Mesenchymal stem cell (in vitro differentiated cells and primary cell): ENCODE measurements around the gene CHST12.

Experiments
- DNase-seq: peaks from one replicate; pipeline ENCODE4 v3.0.0-alpha.2; 2013
- H2AFZ ChIP-seq: one replicate; pipeline ENCODE4 v1.6.1; 2013; ENCODE audit warnings: low read depth, mild to moderate bottlenecking, control low read depth, inconsistent platforms, low read length, moderate library complexity
- H2AK5ac ChIP-seq: 2 replicates; pipeline ENCODE4 v1.6.1; 2013; ENCODE audit warnings: low read length, moderate library complexity, mild to moderate bottlenecking, inconsistent platforms; ENCODE audit not compliant: severe bottlenecking
- H2BK120ac ChIP-seq: one replicate; pipeline ENCODE4 v1.6.1; 2013; ENCODE audit warnings: low read depth, mild to moderate bottlenecking, inconsistent platforms, low read length, moderate library complexity
- H2BK12ac ChIP-seq, 2 experiments: one replicate each; pipeline ENCODE4 v1.6.1; 2013; ENCODE audit warnings: inconsistent platforms in 2 of 2, low read length in 2 of 2, mild to moderate bottlenecking in 2 of 2, moderate library complexity in 2 of 2, control low read depth in 1 of 2
- H2BK15ac ChIP-seq: one replicate; pipeline ENCODE4 v1.6.1; 2013; ENCODE audit warnings: mild to moderate bottlenecking, low read depth, inconsistent platforms; ENCODE audit not compliant: poor library complexity, severe bottlenecking
- H2BK5ac ChIP-seq: 2 replicates; pipeline ENCODE4 v1.6.1; 2013; ENCODE audit warnings: low read depth, mild to moderate bottlenecking, low read length, control low read depth, inconsistent platforms; ENCODE audit not compliant: poor library complexity, severe bottlenecking
- H3K14ac ChIP-seq, 2 experiments: one replicate each; pipeline ENCODE4 v1.6.1; 2013; ENCODE audit warnings: inconsistent platforms in 2 of 2, low read length in 2 of 2, control low read depth in 1 of 2, mild to moderate bottlenecking in 1 of 2, moderate library complexity in 1 of 2
- H3K18ac ChIP-seq, 2 experiments: one replicate each; pipeline ENCODE4 v1.6.1; 2013; ENCODE audit warnings: inconsistent platforms in 2 of 2, low read length in 2 of 2, control low read depth in 1 of 2, low read depth in 1 of 2, mild to moderate bottlenecking in 1 of 2
- H3K23ac ChIP-seq, 2 experiments: one replicate each; pipeline ENCODE4 v1.6.1; 2013; ENCODE audit warnings: inconsistent platforms in 2 of 2, low read length in 2 of 2, mild to moderate bottlenecking in 2 of 2, moderate library complexity in 2 of 2, control low read depth in 1 of 2
- H3K27ac ChIP-seq: 2 replicates; pipeline ENCODE4 v1.5.1; 2013; ENCODE audit warnings: mild to moderate bottlenecking, moderate library complexity, low read length, control low read depth, inconsistent platforms; ENCODE audit not compliant: poor library complexity, severe bottlenecking
- H3K27me3 ChIP-seq, 2 experiments: 2 replicates each; pipeline versions ENCODE4 v1.6.1 to v1.7.0; 2013; ENCODE audit warnings: low read length in 2 of 2, mild to moderate bottlenecking in 2 of 2, moderate library complexity in 2 of 2, control low read depth in 1 of 2, inconsistent platforms in 1 of 2; ENCODE audit not compliant: control insufficient read depth in 1 of 2, insufficient read depth in 1 of 2
- H3K36me3 ChIP-seq, 2 experiments: 2 replicates each; pipeline versions ENCODE4 v1.6.1 to v1.7.0; 2013; ENCODE audit warnings: low read length in 2 of 2, control low read depth in 1 of 2, inconsistent platforms in 1 of 2, low read depth in 1 of 2, mild to moderate bottlenecking in 1 of 2; ENCODE audit not compliant: insufficient read depth in 2 of 2, control insufficient read depth in 1 of 2
- H3K4ac ChIP-seq, 2 experiments: one replicate each; pipeline ENCODE4 v1.6.1; 2013; ENCODE audit warnings: inconsistent platforms in 2 of 2, low read length in 2 of 2, mild to moderate bottlenecking in 2 of 2, moderate library complexity in 2 of 2, control low read depth in 1 of 2, low read depth in 1 of 2
- H3K4me1 ChIP-seq: 2 replicates; pipeline ENCODE4 v1.6.1; 2013; ENCODE audit warnings: low read depth, low read length, control low read depth; ENCODE audit not compliant: control insufficient read depth, insufficient read depth
- H3K4me2 ChIP-seq: 2 replicates; pipeline ENCODE4 v1.6.1; 2013; ENCODE audit warnings: low read length, mild to moderate bottlenecking, inconsistent platforms; ENCODE audit not compliant: poor library complexity, severe bottlenecking
- H3K4me3 ChIP-seq, 2 experiments: 2 replicates each; pipeline versions ENCODE4 v1.5.1 to v1.7.0; 2013; ENCODE audit warnings: low read length in 2 of 2, mild to moderate bottlenecking in 2 of 2, control low read depth in 1 of 2, low read depth in 1 of 2; ENCODE audit not compliant: insufficient read depth in 1 of 2
- H3K79me1 ChIP-seq: replicated peaks from 2 replicates; pipeline ENCODE4 v1.6.1; 2013; ENCODE audit warnings: mild to moderate bottlenecking, control low read depth, low read length, inconsistent platforms; ENCODE audit not compliant: poor library complexity, severe bottlenecking
- H3K9ac ChIP-seq: 2 replicates; pipeline ENCODE4 v1.7.0; 2013; ENCODE audit warnings: mild to moderate bottlenecking, low read length, moderate library complexity
- H3K9me3 ChIP-seq: 2 replicates; pipeline ENCODE4 v1.7.0; 2013; ENCODE audit warnings: mild to moderate bottlenecking, low read length; ENCODE audit not compliant: control insufficient read depth
- H4K8ac ChIP-seq: one replicate; pipeline ENCODE4 v1.6.1; 2013; ENCODE audit warnings: inconsistent platforms, mild to moderate bottlenecking, low read length, moderate library complexity
- H4K91ac ChIP-seq: one replicate; pipeline ENCODE4 v1.6.1; 2013; ENCODE audit warnings: mild to moderate bottlenecking, low read length, inconsistent platforms
- WGBS: methylation state at CpG from one replicate; pipeline ENCODE4 v1.1.7; 2013; ENCODE audit warnings: mixed read lengths; 5-methylcytosine and 5-hydroxymethylcytosine counted together

Gene CHST12

DNA sequence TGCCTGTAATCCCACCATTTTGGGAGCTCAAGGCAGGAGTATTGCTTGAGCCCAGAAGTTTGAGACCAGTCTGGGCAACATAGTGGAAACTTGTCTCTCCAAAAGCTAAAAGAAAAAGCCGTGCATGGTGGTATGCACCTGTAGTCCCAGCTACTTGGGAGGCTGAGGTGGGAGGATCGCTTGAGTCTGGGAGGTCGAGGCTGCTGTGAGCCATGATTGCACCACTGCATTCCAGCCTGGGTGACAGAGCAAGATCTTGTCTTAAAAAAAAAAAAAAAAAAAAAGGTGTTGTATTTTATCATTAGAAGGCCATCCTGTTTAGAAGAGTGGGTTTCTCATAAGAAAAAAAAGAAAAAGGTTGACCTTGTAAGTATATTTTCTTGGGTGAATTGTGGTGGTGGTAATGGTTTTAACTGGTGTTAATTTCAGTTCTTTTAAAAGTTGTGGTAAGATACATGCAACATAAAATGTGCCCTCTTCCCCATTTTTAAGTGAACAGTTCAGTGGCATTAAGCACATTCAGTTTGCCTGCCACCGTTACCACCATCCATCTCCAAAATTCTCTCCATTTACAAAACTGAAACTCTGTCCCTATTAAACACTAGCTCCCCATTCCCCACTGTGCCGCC is 38.1 kb downstream of the CHST12 start:
- H3K23ac ChIP-seq: no peak overlapping the region
- peaks cover 9 to 26% of the 10 kb centered on the region in 2 experiments for H3K36me3 ChIP-seq
- H3K79me1 ChIP-seq: peaks cover 10% of the 10 kb centered on the region
- no peak overlapping the region for H2AK5ac ChIP-seq
- H2BK12ac ChIP-seq: no peak overlapping the region
- no peak overlapping the region for H3K9ac ChIP-seq
- no peak overlapping the region for H3K27ac ChIP-seq
- WGBS: 92% methylated on average over 4 of the region's 5 CpGs
- H3K18ac ChIP-seq: no peak overlapping the region
- H3K4ac ChIP-seq: no peak overlapping the region
- no peaks in the 10 kb centered on the region for H3K27me3 ChIP-seq
- H3K4me1 ChIP-seq: peaks cover 6% of the 10 kb centered on the region
- H4K91ac ChIP-seq: no peak overlapping the region
- no peak overlapping the region for H3K14ac ChIP-seq
- DNase-seq: no peak
- no peak overlapping the region for H2BK15ac ChIP-seq
- no peak overlapping the region for H2AFZ ChIP-seq
- H4K8ac ChIP-seq: no peak overlapping the region
- no peak overlapping the region for H2BK5ac ChIP-seq
- H2BK120ac ChIP-seq: no peak overlapping the region
- no peak overlapping the region for H3K4me3 ChIP-seq
- H3K4me2 ChIP-seq: no peak overlapping the region
- no peaks in the 10 kb centered on the region for H3K9me3 ChIP-seq

DNA sequence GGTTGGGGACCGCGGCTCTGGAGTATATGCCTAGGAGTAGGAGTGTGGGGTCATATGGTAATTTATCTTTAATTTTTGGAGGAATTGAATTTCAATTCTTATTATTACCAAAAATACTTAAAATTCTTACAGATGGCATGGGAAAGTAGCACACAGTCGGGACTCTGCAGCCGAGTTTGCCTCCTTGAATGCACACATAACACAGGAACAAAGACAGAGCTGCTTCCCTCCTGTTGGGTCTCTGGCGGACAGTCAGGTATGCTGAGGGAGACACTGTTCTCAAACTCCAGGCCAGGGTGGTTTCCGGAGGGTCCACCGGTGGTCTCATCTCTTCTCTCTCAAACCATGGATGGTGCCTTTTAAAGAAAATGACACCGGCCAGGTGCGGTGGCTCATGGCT is 40.1 kb downstream of the CHST12 start:
- Histone ChIP-seq H2BK120ac (no peak overlapping the region), H2BK15ac (no peak overlapping the region), H3K9ac (no peak overlapping the region), H3K4me2 (no peak overlapping the region), H3K18ac (no peak overlapping the region), H3K23ac (no peak overlapping the region), H3K27ac (no peak overlapping the region), H3K79me1 (peaks cover 1% of the 10 kb centered on the region), H2BK12ac (no peak overlapping the region), H3K4me1 (peaks cover 6% of the 10 kb centered on the region), H2AK5ac (no peak overlapping the region), H4K8ac (no peak overlapping the region), H3K27me3 (peaks cover 0 to 5% of the 10 kb centered on the region in 2 experiments), H3K4ac (no peak overlapping the region), H2BK5ac (no peak overlapping the region), H3K4me3 (no peak overlapping the region), H2AFZ (no peak overlapping the region), H4K91ac (no peak overlapping the region), H3K9me3 (no peaks in the 10 kb centered on the region), H3K36me3 (peaks cover 3 to 9% of the 10 kb centered on the region in 2 experiments), H3K14ac (no peak overlapping the region)
- 98% methylated on average over 7 of the region's 9 CpGs for WGBS
- no peak for DNase-seq

GRCh38 chr7:2444476-2444875 is 41.1 kb downstream of the CHST12 start:
- Histone ChIP-seq H4K91ac (no peak overlapping the region), H3K23ac (no peak overlapping the region), H3K18ac (no peak overlapping the region), H3K4me2 (no peak overlapping the region), H2AK5ac (no peak overlapping the region), H4K8ac (peak overlapping the region; percentile 31), H3K4me1 (peaks cover 6% of the 10 kb centered on the region), H3K9ac (peak overlapping the region; percentile 75), H2BK120ac (no peak overlapping the region), H2BK12ac (no peak overlapping the region), H3K14ac (no peak overlapping the region), H3K4me3 (no peak overlapping the region), H3K4ac (no peak overlapping the region), H2BK15ac (no peak overlapping the region), H3K27ac (no peak overlapping the region), H3K9me3 (no peaks in the 10 kb centered on the region), H2AFZ (no peak overlapping the region), H3K27me3 (peaks cover under 1 to 6% of the 10 kb centered on the region in 2 experiments), H3K36me3 (peaks cover 3 to 4% of the 10 kb centered on the region in 2 experiments), H3K79me1 (no peaks in the 10 kb centered on the region), H2BK5ac (no peak overlapping the region)
- WGBS: 82% methylated on average over 2 of the region's 3 CpGs
- peak; percentile 71 for DNase-seq

DNA sequence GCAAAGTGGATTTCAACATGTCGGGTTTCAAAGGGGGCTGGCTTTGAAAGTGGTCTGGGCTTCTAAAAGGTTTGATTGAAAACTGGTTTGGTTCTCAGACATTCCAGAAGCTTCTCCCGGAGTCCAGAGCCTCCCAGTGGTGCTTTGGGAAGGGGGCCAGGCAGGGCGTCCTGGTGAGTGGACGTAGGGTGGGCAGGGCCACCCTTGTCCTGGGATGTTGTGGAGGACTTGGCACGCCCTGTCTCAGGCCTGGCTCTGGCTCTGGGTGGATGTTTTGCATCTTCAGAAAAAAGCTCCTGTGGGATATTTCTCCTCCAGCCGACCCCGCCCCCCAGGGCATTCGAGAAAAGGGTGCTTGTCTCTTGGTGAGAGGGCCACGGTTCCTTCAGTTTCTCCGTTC is 41.6 kb downstream of the CHST12 start:
- no peak overlapping the region for H3K18ac ChIP-seq
- H3K27me3 ChIP-seq: peaks cover 4 to 6% of the 10 kb centered on the region in 2 experiments
- no peak overlapping the region for H3K4me2 ChIP-seq
- H4K8ac ChIP-seq: no peak overlapping the region
- no peak overlapping the region for H3K27ac ChIP-seq
- no peak overlapping the region for H2BK5ac ChIP-seq
- no peak overlapping the region for H4K91ac ChIP-seq
- H2AFZ ChIP-seq: no peak overlapping the region
- H2BK12ac ChIP-seq: no peak overlapping the region
- no peaks in the 10 kb centered on the region for H3K79me1 ChIP-seq
- DNase-seq: no peak
- H2AK5ac ChIP-seq: no peak overlapping the region
- no peak overlapping the region for H3K4me3 ChIP-seq
- H3K14ac ChIP-seq: no peak overlapping the region
- H3K4me1 ChIP-seq: peaks cover 6% of the 10 kb centered on the region
- H3K23ac ChIP-seq: no peak overlapping the region
- H3K36me3 ChIP-seq: peaks cover under 1 to 4% of the 10 kb centered on the region in 2 experiments
- H2BK15ac ChIP-seq: no peak overlapping the region
- no peaks in the 10 kb centered on the region for H3K9me3 ChIP-seq
- 94% methylated on average over 10 of the region's 10 CpGs for WGBS
- no peak overlapping the region for H3K4ac ChIP-seq
- H2BK120ac ChIP-seq: no peak overlapping the region
- peak overlapping the region; percentile 75 for H3K9ac ChIP-seq
